Stimulated activated memory B cell treated with anti-CD40 and anti-IgM and Interleukin-4, amounts not matched to agents 10 μg/mL and 1 μg/mL and 100 μg/mL, for 72 hours (primary cell): ENCODE measurements around the gene CHMP5.

ENCODE experiments used
- ATAC-seq: fragments of 150-1000 bp; cut with Tn5 transposase; 2 replicates; pipeline ENCODE4 v1.10.0; 2021
- H3K27ac Mint-ChIP-seq: one replicate; pipeline ENCODE4 v1.8.0; 2022; ENCODE audit warnings: mild to moderate bottlenecking, mixed read lengths
- H3K27me3 Mint-ChIP-seq: one replicate; pipeline ENCODE4 v1.8.0; 2022; ENCODE audit warnings: mixed read lengths
- H3K36me3 Mint-ChIP-seq: one replicate; pipeline ENCODE4 v1.8.0; 2022; ENCODE audit warnings: mixed read lengths
- H3K4me1 Mint-ChIP-seq: one replicate; pipeline ENCODE4 v1.8.0; 2022; ENCODE audit warnings: mixed read lengths
- H3K4me3 Mint-ChIP-seq: one replicate; pipeline ENCODE4 v1.8.0; 2022; ENCODE audit warnings: mild to moderate bottlenecking, moderate library complexity, mixed read lengths
- H3K9me3 Mint-ChIP-seq: one replicate; pipeline ENCODE4 v1.8.0; 2022; ENCODE audit warnings: mixed read lengths

The CHMP5 gene

DNA sequence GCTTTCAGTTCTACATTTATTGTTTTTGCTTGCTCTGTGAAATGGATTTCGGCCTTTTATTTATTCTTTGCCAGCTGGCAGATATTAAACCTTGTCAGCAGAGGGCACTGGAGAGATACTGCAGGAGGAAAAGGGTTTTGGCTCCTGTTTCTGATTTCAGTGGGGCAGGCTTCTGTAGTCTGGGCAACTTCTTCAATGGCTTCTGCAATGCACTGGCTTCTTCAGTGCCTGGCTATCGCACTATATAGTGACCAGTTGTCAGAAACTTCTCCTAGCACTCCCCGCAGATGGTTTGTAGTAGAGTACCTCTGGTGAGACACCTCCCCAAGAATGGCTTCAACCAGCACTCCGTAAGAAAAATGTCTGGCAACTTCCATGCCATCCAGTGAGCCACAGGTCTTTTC, 22.2 kb downstream of the CHMP5 start:
- H3K27me3 Mint-ChIP-seq: no peaks in the 10 kb centered on the region
- no peaks in the 10 kb centered on the region for H3K9me3 Mint-ChIP-seq
- H3K36me3 Mint-ChIP-seq: peaks cover 16% of the 10 kb centered on the region
- H3K4me3 Mint-ChIP-seq: no peak overlapping the region
- H3K27ac Mint-ChIP-seq: no peak overlapping the region
- peaks cover 15% of the 10 kb centered on the region for H3K4me1 Mint-ChIP-seq
- ATAC-seq: no peak

DNA sequence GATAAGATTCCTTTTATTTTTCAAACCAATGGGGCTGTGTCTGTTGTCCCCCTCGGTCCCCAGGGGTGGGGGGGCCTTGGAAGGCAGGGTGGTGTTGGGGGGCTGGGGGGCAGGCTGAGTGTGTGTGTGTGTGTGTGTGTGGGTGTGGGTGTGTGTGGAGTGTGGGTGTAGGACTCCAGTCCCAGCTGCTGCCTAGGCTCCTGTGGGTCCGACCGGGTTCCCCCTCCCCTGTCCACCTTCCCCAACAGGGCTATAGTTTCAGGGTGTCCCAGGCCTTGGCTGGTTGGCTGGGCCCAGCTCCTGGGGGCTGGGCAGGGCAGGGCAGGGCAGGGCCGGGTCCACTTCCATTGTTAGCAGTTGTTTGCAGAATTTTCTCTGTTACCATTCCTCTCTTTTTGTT, 23.4 kb downstream of the CHMP5 start:
- no peaks in the 10 kb centered on the region for H3K9me3 Mint-ChIP-seq
- H3K4me1 Mint-ChIP-seq: peaks cover 22% of the 10 kb centered on the region
- no peak for ATAC-seq
- no peak overlapping the region for H3K4me3 Mint-ChIP-seq
- H3K27me3 Mint-ChIP-seq: no peaks in the 10 kb centered on the region
- H3K36me3 Mint-ChIP-seq: peaks cover 16% of the 10 kb centered on the region
- H3K27ac Mint-ChIP-seq: peak overlapping the region; percentile 98

DNA sequence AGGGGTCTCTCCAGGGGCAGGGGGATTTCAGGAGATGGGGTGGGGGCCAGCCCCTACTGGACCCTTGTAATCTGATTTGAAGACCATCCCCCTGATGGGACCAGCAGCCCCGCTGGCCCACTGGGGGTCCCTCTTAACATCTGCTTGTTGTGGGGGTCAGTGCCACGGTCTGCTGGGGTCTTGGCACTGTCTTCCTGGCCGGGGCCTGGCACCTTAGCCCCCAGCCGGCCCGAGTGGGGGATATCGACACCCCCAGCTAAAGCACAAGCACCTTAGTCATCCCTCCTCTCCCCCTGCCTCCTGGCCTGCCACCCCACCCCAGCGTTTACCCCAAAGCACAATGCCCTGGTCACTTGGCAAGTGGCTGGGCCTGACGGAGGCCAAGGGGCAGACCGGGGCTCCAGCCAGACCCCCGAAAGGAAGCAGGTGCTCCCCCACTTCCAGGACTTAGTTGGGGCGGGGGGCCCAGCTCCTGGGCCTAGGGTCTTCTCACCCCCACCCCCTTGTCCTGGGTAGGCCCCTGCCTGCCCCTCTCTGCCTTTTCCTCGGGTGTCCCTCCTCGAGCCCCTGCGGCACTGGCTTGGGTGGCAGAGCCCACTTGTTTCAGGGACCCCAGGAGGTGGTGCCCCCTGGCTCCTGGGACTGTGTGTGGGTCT, 24.1 kb downstream of the CHMP5 start:
- peak overlapping the region; percentile 98 for H3K27ac Mint-ChIP-seq
- H3K9me3 Mint-ChIP-seq: no peaks in the 10 kb centered on the region
- H3K4me1 Mint-ChIP-seq: peaks cover 26% of the 10 kb centered on the region

DNA sequence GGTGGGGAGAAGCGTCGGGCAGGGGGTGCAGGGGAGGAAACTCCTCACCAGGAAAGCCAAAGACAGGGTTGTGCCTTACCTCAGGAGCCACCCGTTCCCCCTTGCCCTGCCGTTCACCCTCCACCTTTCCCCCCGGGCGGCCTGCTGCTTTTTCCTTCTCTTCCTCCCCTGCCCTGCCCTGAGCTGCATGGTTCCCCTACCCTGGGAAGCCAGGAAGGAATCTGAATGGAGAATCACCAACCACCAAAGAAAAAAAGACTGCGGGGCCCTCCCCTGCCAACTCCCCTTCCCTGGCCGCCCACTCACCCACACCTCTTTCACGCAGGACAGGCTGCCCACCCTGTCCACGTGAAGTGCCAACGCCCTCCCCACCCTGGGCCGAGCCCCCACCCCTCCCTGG, 24.6 kb downstream of the CHMP5 start:
- H3K4me3 Mint-ChIP-seq: peak overlapping the region; percentile 92
- H3K27ac Mint-ChIP-seq: peak overlapping the region; percentile 98
- H3K36me3 Mint-ChIP-seq: peaks cover 22% of the 10 kb centered on the region
- H3K9me3 Mint-ChIP-seq: no peaks in the 10 kb centered on the region
- no peaks in the 10 kb centered on the region for H3K27me3 Mint-ChIP-seq
- H3K4me1 Mint-ChIP-seq: peaks cover 29% of the 10 kb centered on the region
- peak; percentile 3 for ATAC-seq

More for the DNA sequence above, 24.1 kb downstream of the CHMP5 start:
- peaks cover 19% of the 10 kb centered on the region for H3K36me3 Mint-ChIP-seq
- no peak for ATAC-seq
- peak overlapping the region; percentile 92 for H3K4me3 Mint-ChIP-seq
- no peaks in the 10 kb centered on the region for H3K27me3 Mint-ChIP-seq

DNA sequence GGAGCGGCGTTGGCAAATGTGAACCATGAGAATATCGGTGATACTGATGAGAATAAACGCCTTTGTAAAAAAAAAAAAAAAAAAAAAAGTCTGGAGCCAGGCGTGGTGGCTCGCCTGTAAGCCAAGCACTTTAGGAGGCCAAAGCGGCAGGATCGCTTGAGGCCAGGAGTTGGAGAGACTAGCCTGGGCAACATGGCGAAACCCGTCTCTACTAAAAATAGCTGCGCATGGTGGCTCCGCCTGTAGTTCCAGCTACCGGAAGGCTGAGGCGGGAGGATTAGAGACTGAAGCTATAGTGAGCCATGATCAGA, 25.0 kb downstream of the CHMP5 start:
- H3K27ac Mint-ChIP-seq: peak overlapping the region; percentile 98
- ATAC-seq: no peak
- no peaks in the 10 kb centered on the region for H3K27me3 Mint-ChIP-seq
- H3K36me3 Mint-ChIP-seq: peaks cover 26% of the 10 kb centered on the region
- H3K9me3 Mint-ChIP-seq: no peaks in the 10 kb centered on the region
- H3K4me1 Mint-ChIP-seq: peaks cover 33% of the 10 kb centered on the region
- peak overlapping the region; percentile 92 for H3K4me3 Mint-ChIP-seq

DNA sequence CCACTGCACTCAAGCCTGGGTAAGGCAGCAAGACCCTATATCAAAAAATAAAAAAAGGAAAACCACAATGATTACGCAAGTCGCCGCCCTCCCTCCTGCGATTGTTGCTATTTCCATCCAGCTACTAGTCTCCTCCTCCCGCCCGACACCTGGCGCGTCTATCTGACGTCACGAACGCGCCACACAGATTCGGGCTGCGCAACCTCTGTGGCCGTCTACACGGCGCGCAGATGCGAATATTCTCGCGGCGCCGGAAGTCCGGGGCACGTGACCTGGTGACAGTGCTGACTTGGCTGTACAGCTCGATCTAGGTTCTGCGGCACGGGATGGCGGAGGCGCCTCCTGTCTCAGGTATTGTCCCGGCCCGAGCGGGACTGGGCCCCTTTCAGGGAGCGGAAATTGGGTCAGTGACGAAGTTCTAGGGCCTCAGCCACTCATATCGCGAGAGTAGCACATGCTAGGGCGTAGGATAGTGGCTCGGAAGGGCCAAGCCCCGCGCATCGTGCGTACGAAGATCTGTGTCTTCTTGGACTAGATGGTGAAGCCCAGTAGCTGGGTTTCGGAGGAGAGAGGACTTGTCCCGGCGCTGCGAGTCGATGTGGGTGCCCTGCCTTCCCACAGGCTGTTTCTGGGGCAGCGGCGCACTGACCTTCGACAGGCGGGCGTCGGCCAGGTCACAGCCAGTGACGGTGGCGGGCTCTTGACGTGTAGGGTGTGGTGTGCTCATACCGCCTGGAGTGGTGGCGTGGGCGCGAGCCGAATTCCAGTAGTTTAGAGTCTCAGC, 25.6 kb downstream of the CHMP5 start, which contains the start of gene NFX1:
Gene NFX1 (plus strand): TSS at position 270 of the 784 bp plus-strand sequence. CDS start 57 bp downstream, at position 327.
- Mint-ChIP-seq H3K27me3 (no peaks in the 10 kb centered on the region), H3K4me3 (peak within 1 kb of the TSS; percentile 92), H3K27ac (peak within 1 kb of the TSS; percentile 98), H3K36me3 (peaks cover 29% of the 10 kb centered on the region), H3K4me1 (peaks cover 39% of the 10 kb centered on the region), H3K9me3 (no peaks in the 10 kb centered on the region)
- ATAC-seq: peak; percentile 96

DNA sequence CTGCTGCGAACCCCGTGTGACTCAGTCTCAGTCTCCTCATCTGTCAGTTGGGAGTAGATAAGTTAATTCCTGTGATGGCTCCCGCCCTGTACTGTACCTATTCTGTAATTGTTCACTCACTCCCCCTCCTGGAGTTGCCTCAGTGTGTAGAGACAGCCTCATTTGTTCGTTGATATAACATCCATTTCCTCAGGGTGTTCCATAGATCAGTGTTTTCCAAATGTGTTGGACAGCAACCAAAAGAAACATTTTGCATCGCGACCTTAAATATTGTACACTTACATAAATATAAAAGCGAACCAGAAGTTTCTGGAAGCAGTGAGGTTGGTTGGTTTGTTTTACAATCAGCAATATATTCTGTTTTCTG, 26.2 kb downstream of the CHMP5 start:
- Mint-ChIP-seq H3K27me3 (no peaks in the 10 kb centered on the region), H3K4me3 (peak overlapping the region; percentile 92), H3K9me3 (no peaks in the 10 kb centered on the region), H3K4me1 (peaks cover 44% of the 10 kb centered on the region), H3K36me3 (peaks cover 34% of the 10 kb centered on the region), H3K27ac (peak overlapping the region; percentile 98)
- ATAC-seq: no peak

DNA sequence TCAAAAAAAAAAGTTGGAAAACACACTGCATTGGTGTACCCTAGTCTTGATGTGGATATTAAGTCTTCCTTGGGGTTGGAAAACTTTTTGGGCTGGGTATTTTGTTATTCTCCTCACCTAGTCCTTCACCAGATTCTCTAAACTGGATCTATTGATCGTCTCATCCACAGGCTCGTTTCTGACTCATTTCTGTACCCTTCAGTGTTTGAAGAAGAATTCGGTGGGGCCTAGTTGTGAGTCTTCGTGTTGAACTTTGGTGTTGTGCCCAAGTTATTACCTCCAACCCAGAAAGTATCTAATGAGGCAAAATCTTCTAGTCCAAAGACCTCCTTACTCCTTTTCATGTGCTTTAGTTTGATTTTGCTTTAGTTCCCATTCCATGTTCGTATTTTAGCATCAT, 27.1 kb downstream of the CHMP5 start:
- no peak for ATAC-seq
- Mint-ChIP-seq H3K27ac (peak overlapping the region; percentile 98), H3K27me3 (no peaks in the 10 kb centered on the region)

DNA sequence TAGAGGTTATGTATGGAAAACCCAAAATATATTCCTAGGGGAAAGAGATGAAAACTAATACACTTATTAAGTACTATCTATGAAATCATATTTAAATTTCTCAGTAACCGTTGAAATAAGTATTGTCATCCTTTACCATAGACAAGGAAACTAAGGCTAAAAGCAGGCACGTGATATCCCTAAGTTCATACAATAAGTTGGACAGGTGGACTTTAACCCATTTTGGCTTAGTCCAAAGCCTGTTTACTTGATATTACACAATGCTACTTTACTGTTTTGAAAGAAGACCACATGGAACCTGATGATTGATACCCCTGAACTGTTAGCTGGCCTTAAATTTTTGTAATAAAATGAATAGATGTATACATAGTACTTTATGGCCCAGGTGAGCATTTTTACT, 28.9 kb downstream of the CHMP5 start:
- Mint-ChIP-seq H3K36me3 (peaks cover 60% of the 10 kb centered on the region), H3K27ac (peak overlapping the region; percentile 98), H3K4me3 (no peak overlapping the region), H3K27me3 (no peaks in the 10 kb centered on the region), H3K9me3 (no peaks in the 10 kb centered on the region), H3K4me1 (peaks cover 72% of the 10 kb centered on the region)
- no peak for ATAC-seq

More for the DNA sequence above, 27.1 kb downstream of the CHMP5 start:
- H3K4me1 Mint-ChIP-seq: peaks cover 53% of the 10 kb centered on the region
- H3K36me3 Mint-ChIP-seq: peaks cover 41% of the 10 kb centered on the region
- peak overlapping the region; percentile 65 for H3K4me3 Mint-ChIP-seq
- H3K9me3 Mint-ChIP-seq: no peaks in the 10 kb centered on the region

DNA sequence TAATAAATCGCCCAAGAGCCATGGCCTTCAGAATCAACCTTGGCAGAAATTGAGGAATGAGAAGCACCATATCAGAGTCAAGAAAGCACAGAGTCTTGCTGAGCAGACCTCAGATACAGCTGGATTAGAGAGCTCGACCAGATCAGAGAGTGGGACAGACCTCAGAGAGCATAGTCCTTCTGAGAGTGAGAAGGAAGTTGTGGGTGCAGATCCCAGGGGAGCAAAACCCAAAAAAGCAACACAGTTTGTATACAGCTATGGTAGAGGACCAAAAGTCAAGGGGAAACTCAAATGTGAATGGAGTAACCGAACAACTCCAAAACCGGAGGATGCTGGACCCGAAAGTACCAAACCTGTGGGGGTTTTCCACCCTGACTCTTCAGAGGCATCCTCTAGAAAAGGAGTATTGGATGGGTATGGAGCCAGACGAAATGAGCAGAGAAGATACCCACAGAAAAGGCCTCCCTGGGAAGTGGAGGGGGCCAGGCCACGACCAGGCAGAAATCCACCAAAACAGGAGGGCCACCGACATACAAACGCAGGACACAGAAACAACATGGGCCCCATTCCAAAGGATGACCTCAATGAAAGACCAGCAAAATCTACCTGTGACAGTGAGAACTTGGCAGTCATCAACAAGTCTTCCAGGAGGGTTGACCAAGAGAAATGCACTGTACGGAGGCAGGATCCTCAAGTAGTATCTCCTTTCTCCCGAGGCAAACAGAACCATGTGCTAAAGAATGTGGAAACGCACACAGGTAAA, 30.0 kb downstream of the CHMP5 start:
- Mint-ChIP-seq H3K36me3 (peaks cover 69% of the 10 kb centered on the region), H3K27ac (peak overlapping the region; percentile 88)

DNA sequence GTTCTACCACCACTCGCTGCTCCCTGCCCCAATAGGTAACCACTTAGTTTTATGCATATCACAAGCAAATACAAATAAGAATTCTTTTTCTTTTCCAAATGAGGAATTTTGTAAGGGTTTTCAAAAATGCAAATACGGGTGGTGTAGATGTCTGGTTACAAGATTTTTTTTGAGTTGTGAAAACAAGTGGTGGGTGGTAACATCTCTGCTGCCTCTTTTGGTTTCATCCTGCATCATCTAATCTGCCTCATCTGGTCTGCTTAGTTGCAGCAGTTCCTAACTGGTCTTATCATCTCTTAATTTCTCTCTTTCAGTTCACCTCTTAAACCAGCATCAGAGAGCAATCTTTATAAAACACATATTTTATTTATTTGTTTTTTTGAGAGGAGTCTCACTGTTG, 30.7 kb downstream of the CHMP5 start:
- Mint-ChIP-seq H3K27me3 (no peaks in the 10 kb centered on the region), H3K27ac (peak overlapping the region; percentile 88), H3K9me3 (no peaks in the 10 kb centered on the region), H3K36me3 (peaks cover 69% of the 10 kb centered on the region), H3K4me1 (peaks cover 82% of the 10 kb centered on the region), H3K4me3 (peak overlapping the region; percentile 60)
- peak; percentile 43 for ATAC-seq

More for the DNA sequence above, 30.0 kb downstream of the CHMP5 start:
- Mint-ChIP-seq H3K9me3 (no peaks in the 10 kb centered on the region), H3K27me3 (no peaks in the 10 kb centered on the region), H3K4me1 (peaks cover 82% of the 10 kb centered on the region), H3K4me3 (peak overlapping the region; percentile 55)
- ATAC-seq: no peak

DNA sequence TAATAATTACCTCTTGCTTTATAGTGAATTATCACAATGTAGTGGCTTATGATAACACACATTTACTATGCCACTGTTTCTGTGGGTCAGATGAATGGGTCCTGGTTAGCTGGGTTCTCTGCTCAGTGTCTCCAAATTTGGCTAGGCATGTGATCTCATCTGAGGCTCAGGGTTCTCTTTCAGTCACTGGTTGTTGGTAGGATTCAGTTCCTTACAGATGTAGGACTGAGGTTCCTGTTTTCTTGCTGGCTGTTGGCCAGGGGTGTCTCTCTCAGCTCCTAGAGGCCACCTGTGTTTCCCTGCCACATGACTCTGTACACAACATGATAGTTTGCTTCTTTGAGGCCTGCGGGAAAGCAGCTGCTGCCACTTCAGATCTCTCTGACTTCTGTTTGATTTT, 32.6 kb downstream of the CHMP5 start:
- Mint-ChIP-seq H3K4me3 (peak overlapping the region; percentile 71), H3K9me3 (no peaks in the 10 kb centered on the region), H3K4me1 (peaks cover 75% of the 10 kb centered on the region), H3K27me3 (no peaks in the 10 kb centered on the region), H3K36me3 (peaks cover 68% of the 10 kb centered on the region), H3K27ac (peak overlapping the region; percentile 88)
- peak; percentile 98 for ATAC-seq

DNA sequence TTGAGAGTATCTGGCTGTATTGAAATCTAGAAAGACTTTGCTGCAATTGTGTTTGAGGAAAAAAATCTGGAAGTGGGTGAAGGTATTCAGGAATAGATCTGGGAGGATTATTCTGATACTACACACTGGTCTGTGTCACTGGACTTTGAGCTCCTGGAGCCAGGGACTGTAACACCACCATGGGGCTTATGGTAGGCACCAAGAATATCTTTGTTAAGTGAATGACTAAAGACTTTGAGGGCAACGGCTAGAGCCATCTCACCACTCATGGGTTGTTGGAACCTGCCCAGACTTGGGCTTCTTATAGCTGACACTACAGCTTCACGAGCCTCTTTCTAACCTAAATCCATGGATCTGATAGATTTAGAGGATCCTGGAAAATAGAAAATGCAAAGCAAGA, 35.7 kb downstream of the CHMP5 start:
- Mint-ChIP-seq H3K4me3 (no peak overlapping the region), H3K27me3 (no peaks in the 10 kb centered on the region), H3K36me3 (peaks cover 44% of the 10 kb centered on the region), H3K4me1 (peaks cover 48% of the 10 kb centered on the region), H3K9me3 (no peaks in the 10 kb centered on the region), H3K27ac (peak overlapping the region; percentile 62)
- no peak for ATAC-seq

DNA sequence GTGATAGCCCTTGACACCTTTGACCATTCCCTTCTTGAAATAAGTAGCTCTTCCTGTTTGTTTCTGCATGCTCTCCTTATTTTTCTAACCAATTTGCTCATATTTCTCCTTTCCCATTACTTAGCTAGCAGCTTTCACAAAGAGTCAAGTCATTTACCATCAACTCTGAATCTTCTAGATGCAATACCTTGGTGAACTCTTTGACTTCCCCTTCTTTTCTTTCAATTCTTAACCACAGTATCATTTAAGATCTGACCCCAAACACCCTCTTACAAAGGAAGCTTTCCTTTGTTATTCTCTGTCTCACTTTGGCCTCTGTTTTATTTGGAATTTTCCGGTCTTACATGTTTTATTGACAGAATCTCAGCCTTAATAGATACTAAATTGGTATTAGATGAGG, 39.5 kb downstream of the CHMP5 start:
- peaks cover 17% of the 10 kb centered on the region for H3K36me3 Mint-ChIP-seq

DNA sequence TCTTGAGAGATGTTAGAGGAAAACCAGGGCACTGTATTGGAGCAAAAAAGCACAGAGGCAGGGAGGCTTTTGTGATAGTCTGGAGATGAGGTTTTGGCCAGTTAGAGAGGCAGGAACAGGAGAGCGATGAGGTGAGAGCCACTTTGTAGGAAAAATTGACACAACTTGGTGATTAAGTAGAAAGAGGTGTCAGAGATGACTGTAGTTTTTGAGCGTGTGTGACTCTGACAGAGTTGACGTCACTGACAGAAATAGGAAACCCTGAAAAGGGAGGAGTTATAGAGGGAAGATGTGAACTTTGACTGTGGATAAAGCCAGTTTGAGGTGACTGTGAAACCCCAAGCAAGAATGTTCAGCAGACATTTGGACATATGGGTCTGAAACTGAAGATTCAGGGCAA, 41.2 kb downstream of the CHMP5 start:
- ATAC-seq: no peak
- H3K27me3 Mint-ChIP-seq: no peaks in the 10 kb centered on the region
- H3K36me3 Mint-ChIP-seq: peaks cover 21% of the 10 kb centered on the region
- H3K4me1 Mint-ChIP-seq: peaks cover 2% of the 10 kb centered on the region
- H3K27ac Mint-ChIP-seq: no peak overlapping the region
- no peak overlapping the region for H3K4me3 Mint-ChIP-seq
- no peaks in the 10 kb centered on the region for H3K9me3 Mint-ChIP-seq

More for the DNA sequence above, 39.5 kb downstream of the CHMP5 start:
- H3K27ac Mint-ChIP-seq: no peak overlapping the region
- H3K9me3 Mint-ChIP-seq: no peaks in the 10 kb centered on the region
- peaks cover 10% of the 10 kb centered on the region for H3K4me1 Mint-ChIP-seq
- no peaks in the 10 kb centered on the region for H3K27me3 Mint-ChIP-seq
- no peak for ATAC-seq
- H3K4me3 Mint-ChIP-seq: no peak overlapping the region
